ENCODE data around the gene PSMD9.
A peak's percentile ranks its signal among the peaks of the same experiment; 100 is the strongest.
"Not testable (repeated sequence)": the region's sequence is repeated elsewhere in the genome, so short reads cannot be mapped to it uniquely, and the experiment has no call there.

The PSMD9 gene

DNA sequence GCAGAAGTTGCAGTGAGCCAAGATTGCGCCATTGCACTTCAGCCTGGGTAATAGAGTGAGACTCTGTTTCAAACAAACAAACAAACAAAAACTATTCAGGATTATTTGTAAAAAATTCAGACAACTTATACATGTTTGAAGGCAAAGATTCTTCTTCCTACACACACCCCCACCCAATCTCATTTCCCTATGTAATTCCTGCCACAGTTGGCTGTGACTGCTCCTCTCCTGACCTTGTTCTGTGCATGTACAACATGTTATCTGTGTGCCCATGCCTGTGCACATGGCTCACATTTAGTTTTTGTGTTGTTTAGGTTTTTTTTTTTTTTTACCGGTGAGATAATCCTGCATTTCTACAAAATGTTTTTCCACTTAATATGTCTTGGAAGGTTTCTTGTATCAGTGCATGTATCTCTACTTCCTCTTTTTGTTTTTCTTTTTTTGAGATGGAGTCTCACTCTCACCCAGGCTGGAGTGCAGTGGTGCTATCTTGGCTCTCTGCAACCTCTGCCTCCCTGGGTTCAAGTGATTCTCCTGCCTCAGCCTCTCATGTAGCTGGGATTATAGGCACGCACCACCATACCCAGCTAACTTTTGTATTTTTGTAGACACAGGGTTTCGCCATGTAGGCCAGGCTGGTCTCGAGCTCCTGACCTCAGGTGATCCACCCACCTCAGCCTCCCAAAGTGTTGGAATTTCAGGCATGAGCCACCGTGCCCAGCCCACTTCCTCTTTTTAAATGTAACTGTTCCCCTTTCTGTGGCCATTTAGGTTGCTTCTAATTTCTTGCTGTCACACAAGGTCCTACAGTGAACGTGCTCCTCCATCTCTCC is 38.5 kb downstream of the PSMD9 start:
- DNase-seq: no peak

DNA sequence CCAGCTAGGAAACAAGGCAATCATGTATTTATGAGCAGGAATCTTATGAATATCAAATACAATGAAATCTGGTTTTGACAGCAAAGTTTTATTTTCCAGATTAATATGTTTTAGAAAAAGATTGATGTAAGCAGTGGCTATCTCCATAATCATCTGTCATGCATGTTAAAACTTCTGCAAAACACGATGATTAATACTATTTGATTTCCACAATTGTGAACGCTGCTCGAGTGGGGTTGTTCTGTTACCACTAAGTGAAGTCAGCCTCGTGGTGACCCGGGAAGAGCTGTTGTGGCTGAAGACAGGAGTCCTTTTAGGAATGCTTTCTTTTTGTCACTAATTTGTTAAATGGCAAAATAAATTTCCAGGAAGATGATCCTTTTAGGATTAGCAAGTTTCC is 39.2 kb downstream of the PSMD9 start:
- no peak for DNase-seq

DNA sequence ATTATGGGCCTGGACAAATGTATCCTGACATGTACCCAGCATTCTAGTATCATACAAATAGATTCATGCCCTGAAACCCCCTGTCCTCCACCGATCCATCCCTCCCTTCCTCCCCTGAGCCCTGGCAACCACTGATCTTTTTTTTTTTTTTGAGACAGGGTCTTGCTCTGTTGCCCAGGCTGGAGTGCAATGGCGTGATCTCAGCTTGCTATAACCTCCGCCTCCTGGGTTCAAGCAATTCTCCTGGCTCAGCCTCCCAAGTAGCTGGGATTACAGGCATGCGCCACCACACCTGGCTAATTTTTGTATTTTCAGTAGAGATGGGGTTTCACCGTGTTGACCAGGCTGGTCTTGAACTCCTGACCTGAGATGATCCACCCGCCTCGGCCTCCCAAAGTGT is 41.0 kb downstream of the PSMD9 start:
- not testable (repeated sequence) for DNase-seq

DNA sequence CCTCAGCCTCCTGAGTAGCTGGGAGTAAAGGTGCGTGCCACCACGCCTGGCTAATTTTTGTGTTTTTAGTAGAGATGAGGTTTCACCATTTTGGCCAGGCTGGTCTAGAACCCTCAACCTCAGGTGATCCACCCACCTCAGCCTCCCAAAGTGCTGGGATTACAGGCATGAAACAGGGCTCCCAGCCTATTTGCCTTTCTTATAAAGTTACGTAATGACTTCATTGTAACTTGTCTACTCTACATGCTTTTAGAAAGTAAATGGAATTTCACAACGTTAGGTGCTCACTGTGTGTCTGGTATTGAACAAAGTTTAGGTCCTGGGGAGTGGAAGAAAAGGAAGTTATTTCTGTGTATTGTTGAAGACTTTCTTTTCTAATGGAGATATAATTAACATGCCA is 42.3 kb downstream of the PSMD9 start:
- DNase-seq: no peak

DNA sequence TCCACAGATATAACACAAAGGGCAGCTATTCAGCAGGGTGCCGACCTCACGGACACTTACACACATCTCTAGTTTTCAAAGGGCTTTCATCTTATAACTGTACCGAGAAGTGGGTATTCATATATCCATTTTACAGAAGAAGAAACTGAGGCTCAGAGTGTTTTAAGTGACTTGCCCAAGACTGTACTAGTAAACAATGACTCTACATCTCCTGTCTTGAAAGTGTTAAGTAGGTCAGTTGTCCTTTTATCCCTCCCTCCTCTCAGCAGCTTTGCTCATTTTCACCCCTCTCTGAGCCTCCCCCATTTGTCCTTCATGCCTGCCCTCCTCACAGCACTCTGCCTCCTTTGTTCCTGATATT is 43.6 kb downstream of the PSMD9 start:
- no peak for DNase-seq

DNA sequence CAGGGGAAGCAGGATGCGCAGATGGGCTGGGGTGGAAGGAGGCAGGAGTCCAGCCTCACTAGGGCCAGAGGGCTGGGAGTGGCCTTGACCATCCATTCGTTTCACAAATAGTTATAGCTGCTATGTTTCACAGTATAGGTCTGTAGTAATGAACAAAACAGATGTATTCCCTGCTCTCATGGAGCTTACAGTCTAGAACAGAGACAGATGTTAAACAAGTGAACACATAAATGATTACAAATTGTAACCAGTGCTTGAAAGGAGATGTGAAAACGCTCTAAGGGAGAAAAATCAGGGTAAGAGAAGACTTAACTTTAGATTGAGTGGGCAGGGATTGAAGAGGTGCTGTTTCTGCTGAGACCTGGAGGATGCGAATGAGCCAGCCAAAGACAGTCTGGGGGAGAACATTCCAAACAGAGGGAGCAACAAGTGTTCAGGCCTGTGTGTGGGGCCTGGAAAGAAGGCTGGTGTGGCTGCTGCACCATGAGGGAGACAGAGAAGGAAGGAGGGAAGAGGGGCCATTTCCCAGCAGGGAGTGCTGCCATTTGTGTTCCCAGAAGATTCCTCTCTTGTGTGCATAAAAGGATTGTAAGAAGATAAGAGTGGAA is 44.4 kb downstream of the PSMD9 start:
- no peak for DNase-seq

DNA sequence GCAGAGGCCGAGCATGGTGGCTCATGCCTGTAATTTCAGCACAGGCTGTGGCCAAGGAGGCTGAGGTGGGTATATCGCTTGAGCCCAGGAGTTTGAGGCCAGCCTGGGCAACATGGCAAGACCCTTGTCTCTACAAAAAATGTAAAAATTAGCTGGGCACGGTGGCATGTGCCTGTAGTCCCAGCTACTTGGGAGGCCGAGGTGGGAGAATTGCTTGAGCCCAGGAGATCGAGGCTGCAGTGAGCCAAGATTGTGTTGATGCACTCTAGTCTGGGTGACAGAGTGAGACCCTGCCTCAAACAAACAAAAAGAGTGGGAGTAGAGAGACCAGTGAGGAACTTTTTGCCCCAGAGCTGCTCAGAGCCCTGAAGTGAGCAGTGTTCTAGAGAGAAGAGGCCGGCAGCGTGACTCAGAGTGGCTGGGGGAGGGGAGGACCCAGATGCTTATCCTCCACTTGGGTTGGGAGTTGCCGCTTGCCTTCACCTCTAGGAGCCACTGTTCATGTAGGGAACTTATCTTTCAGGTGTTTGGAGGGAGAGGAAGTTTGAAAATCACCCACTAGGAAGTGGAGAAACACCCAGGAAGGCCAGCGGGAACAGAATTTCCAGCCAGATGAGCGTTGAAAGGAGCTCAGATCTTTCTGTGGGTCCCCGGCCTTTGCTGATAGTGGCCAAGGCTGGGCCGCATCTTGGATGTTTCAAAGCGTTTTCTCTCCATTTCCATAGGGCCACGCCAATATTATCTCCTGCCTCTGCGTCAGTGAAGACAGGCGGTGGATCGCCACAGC is 45.1 kb downstream of the PSMD9 start:
- peak; percentile 62 for DNase-seq

DNA sequence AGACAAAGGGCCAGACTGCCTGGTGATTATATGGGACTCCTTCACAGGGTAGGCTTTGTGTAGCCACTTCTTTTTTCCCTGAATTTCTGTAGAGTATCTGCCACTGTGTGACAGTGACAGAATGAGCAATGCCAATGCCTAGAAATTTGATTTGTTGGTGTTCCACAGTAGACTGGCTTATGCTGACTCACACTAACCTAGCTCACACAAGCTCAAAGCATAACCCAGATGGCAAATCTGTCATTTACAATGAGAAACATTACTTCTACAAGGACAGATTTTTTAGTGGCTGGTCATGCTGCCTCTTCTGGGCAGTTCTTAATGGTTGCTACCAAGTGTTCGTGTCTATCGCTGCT is 45.7 kb downstream of the PSMD9 start:
- DNase-seq: no peak

DNA sequence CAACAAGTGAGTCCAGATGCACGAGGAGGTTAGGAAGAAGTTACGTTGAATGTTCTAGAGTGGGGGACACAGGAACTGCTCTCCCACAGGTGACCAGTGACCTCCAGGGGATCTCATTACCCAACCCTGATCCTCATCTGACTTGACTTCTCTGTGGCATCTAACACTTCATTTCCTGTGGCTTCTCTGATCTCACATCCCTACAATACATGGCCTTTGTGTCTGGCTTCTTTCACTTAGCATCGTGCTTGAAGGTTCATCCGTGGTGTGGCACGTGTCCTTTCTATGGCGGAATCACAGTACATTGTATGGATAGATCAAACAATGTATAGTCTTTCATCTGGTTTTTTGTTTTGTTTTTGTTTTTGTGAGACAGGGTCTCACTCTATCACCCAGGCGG is 49.1 kb downstream of the PSMD9 start:
- DNase-seq: no peak

DNA sequence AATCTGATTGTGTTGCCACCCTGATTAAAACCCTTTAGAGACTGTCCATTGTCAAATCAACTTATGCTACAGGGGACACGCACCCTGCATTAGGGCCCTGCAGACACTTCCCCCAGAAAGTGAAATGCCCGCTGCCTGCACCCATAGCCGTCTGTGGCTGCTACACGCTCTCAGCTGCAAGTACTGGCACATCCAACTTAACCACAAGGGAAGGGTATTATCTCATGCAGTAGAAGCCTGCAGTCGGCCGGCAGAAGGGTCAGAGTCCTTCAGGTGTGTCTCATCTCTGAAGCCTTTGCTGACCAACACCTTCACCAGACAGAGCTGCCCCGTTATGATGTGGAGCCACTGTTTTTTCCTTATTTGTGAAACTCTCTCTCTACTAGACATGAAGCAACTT is 50.6 kb downstream of the PSMD9 start:
- no peak for DNase-seq

DNA sequence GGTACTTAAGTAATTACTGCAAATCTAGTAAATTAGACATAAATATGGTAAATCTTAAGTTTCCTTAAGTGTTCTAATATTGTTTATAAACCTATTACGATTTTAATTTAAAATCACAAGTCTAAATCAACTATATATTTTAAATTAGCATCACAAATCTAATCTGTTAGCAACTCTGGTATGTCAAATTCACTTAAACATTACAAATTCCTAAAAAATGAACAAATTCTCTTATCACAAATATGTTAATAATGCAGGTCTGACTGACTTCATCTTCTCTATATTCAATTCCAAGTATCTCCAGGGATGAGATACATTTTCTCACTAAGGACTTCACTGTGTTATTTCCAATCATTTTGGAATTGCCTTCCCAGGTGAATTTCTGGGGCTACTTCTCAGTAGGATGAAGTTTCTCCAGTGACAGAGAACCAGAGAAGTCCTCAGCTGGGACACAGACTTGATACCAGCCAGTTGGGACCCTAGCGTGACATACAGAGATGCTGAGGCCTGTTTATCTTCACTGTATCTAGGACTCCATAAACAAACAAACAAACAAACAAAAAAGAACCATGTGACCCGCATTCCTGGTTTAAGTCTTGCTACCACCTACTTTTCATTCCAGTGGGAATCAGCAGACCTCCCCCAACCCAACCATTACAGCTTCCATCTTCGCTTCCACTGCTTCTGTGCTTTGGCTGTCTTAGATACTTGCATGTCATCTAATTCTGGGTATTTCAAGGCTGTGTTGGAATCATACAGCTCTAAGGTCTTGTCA is 51.6 kb downstream of the PSMD9 start:
- DNase-seq: no peak

DNA sequence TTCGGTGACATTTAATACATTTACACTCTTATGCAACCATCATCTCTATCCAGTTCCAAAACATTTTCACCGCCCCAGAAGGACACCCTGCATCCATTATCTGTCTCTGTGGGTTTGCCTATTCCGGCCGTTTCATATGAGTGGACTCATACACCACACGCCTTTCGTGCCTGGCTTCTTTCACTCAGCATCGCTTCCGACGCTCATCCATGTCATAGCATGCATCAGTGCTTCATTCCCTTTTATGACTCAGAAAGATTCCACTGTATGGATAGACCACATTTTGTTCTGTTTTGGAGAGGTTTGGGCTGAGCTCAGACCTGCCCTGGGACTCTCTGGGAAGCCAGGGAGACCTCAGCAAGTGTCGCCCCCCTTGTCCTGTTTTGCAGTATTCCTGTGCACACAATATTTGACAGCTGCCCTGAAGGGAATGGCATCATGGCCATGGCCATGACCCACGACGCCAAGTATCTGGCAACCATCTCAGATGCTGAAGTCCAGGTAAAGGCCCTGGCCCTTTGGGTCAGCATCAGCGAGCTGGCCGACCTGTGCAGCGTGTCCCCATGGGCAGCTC is 53.6 kb downstream of the PSMD9 start:
- peak; percentile 82 for DNase-seq

DNA sequence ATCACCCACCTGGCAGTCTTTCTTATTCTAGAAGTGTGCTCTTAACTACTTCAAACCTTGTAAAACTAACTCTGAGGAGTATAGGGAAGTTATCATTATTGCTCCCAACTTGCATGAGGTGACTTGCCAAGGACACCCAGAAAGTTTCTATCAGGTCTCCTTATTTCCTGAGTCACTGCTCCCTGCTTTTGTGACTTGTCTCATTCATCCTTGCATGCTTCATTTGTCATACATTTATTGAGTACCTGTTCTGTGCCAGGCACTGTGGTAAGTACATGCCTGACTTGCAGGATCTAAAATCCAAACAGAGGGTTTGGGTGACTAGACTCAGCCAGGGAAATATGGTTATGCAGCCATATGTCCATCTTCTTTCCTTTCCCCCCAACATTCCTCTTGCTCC is 55.3 kb downstream of the PSMD9 start:
- no peak for DNase-seq

DNA sequence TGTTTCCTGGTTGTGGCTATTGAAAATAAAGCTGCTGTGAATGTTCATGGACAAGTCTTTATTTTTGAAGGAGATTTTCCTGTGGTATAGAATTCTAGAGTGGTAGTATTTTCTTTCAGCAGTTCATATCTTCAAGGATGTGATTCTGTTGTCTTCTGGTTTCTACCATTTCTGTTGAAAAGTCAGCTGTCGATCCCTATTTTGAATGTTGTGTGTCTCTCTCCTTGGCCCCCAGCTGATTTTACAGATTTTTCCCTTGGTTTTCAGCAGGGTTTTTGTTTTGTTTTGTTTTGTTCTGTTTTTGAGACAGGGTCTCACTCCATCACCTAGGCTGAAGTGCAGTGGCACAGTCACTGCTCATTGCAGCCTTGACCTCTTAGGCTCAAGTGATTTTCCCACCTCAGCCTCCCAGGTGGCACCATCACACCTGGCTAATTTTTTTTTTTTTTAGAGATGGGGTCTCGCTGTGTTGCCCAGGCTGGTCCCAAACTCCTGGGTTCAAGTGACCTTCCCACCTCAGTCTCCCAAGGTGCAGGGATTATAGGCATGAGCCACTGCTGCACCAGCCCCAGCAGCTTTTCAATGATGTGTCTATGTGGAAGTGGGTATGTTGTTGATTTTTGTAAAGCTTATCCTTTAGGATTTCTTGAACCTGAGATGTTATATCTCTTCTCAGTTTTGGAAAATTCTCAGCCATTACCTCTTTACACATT is 57.9 kb downstream of the PSMD9 start:
- no peak for DNase-seq

DNA sequence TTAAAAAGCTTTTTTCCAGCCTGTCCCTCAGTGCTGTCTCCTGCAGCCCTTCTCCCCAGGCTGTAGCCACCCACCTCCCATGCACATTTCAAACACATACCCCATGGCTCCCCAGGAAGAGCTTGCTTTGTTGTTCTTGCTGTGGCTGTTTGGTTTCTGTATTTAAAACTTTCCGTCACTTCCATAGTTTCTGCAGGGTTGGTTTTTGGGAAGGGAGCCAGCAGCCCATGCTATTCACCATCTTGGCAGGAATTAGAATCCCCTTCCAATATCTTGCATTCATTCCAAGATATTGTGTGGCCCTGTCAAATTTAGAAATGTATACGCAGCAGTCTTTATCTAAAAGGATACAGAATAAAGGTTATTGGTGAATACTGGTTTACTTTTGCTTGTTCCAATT is 59.4 kb downstream of the PSMD9 start:
- no peak for DNase-seq

DNA sequence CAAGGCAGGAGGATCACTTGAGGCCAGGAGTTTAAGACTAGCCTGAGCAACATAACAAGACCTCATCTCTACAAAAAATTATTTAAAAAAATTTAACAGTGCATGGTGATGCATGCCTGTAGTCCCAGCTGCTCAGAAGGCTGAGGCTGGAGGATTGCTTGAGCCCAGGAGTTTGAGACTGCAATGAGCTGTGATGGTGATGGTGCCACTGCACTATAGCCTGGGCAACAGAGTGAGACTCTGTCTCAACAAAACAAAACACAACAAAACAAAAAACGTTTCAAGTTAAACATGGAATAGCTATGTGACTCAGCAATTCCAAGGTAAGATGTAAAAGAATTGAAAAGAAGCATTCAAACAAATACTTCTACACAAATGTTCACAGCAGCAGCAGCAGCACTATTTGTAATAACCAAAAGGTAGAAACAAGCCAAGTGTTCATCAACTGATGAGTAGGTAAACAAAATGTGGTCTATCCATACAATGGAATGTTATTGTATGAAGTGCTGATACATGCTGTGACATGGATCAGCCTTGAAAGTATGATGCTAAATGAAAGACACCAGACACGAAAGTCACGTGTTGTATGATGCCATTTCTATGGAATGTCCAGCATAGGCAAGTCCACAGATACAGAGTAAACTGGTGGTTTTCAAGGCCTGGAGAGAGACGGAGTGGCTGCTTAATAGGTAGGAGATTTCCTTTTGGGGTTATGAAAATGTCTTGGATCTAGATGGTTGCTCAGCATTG is 61.2 kb downstream of the PSMD9 start:
- peak; percentile 88 for DNase-seq

DNA sequence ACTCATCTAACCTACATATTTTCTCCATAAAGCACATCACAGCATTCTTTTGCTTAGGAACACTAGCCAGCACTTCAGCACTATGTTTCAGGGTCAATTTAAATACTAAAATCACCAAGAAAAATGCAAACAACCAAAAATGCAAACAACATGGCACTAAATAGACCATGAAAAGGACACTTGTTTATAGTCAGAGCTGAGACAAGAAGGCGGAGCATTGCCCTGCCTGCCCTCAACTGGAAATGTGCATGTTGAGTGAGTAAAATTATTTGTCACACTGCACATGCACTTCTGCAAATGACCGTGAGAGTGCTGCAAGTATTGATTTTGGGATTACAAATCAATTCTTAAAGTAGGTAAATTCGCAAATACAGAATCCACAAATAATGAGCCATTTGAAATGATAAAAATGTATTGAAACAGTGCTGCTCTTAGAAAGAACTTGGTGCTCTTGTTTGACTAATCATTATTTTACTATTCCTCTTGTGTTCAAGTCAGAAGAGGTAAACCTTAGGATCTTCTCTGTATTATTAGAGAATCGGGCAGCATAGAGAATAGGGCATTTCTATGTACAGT is 64.6 kb downstream of the PSMD9 start:
- no peak for DNase-seq

DNA sequence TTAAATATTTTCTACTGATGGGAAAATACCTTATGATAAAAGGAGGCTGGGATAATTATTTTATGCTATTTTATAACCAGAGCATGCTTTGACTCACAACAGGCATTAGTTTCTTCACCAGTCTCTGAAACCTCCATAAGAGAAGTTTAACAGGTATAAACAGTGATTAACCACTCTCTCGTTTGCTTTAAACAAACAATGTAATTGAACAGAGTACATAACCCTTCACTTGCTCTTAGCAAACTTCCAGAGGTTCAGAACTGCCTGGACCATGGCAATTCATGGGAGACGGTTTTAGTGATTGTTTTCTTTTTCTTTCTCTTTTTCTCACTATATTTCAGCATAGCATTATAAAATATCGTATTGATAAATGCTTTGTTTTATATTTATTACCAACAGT is 65.1 kb downstream of the PSMD9 start:
- DNase-seq: no peak

DNA sequence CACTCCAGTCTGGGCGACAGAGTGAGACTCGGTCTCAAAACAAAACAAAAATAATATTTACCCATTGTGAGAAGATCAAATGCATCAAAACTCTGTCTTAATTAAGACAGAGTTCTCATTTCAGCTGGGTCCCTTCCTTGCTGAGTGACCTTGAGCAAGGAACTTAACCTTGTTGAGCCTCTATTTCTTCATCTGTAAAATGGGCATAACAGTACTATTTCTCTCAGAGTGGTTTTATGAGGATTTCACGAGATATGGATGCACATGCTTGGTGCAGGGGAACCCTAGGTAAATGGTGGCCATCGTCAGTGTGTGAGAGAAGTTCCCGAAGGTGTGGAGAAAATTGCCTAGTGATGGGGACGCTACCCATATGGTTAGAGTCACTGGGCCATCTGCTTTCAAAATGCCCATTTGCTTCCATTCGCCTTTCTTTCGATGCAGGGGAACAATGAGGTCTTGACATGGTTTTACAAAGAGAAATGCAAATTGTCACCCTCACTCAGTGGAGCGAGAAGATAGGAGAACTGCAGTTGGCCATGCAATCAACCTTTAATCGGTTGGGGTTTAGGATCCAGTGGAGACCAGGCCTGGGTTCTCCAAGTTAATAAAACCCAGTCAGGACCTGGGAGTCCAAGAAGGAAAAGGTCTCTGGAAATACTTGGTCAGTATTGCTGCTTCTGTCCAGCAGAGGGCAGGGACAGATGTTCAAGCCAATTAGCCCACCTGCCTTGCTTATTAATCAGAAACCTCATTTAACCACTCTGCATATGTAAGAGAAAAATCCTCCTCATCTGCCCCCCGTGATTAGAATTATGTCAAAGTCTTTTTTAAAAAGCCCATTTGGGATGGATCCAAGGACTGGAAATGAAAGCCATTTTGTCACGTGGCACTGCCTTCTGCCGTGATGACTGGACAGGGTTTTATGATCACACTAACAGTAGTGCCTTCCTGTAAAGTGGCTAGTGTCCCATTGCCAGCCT is 67.0 kb downstream of the PSMD9 start:
- no peak for DNase-seq

Measured in fibroblast of skin of right quadriceps (primary cell).